ENCODE data around the gene TRMT1L. TPM values are rescaled to one million over a fixed set of nuclear protein-coding genes. Genes with fewer than 3 reads are reported as not detected.

The TRMT1L gene
- total and polyA plus RNA-seq, 2 of the 8 experiments (the other 6 are each of a cell fraction or from before 2014, with no cell fraction given) = 13.8 to 22.3 TPM

DNA sequence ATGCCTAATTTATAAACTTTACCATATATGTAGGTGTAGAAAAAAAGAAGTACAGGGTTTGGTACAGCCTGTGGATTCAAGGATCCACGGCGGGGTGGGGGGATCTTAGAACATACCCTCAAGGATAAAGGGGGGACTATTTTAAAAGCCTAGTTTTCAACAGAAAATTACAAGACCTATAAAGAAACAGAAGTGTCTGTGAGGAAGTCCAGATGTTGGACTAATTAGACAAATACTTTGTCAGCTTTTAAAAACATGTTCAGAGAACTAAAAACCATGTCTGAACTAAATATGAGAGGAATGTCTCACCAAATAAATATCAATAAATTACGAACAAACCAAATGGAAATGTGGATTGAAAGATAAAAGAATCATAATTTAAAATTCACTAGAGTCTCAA lies 51.6 kb downstream of the TRMT1L start:
- no peak overlapping the region for H2AK5ac ChIP-seq (ENCODE audit: low read depth, low read length)
- WGBS, 2 experiments (ENCODE audit: extremely low coverage in 1 of 2, insufficient coverage in 1 of 2, insufficient read length in 1 of 2, insufficient replicate concordance in 2 of 2, low coverage in 1 of 2, low lambda C conversion rate in 2 of 2, missing lambda C conversion rate in 1 of 2) = 93% methylated on average over 3 of the region's 3 CpGs; no CpG with 5 or more reads in 1 of the 2 experiments
- TF ChIP-seq SIN3A (conservative IDR thresholded peaks at IDR 0.05 in 1 of 2, IDR thresholded peaks at IDR 0.05 in 1 of 2; ENCODE audit: low read depth in 1 of 2, low read length in 2 of 2) (no peak), SIX5 (IDR thresholded peaks at IDR 0.05; ENCODE audit: low read depth, low read length) (no peak), NRF1 (IDR thresholded peaks at IDR 0.05; ENCODE audit: low read depth, low read length) (no peak), RXRA (IDR thresholded peaks at IDR 0.05; ENCODE audit: insufficient read depth, low read depth, low read length) (no peak), ZNF274 (IDR thresholded peaks at IDR 0.05; ENCODE audit: borderline replicate concordance, extremely low read depth, low read length) (no peak), EGR1 (IDR thresholded peaks at IDR 0.05; ENCODE audit: borderline replicate concordance, low read depth, low read length) (no peak), ASH2L (IDR thresholded peaks at IDR 0.05; ENCODE audit: low read length) (no peak), TEAD4 (IDR thresholded peaks at IDR 0.05; ENCODE audit: low read depth, low read length) (no peak), KDM4A (IDR thresholded peaks at IDR 0.05; ENCODE audit: low read depth, low read length, severe bottlenecking) (no peak), NANOG (IDR thresholded peaks at IDR 0.05; ENCODE audit: insufficient read depth, low read depth, low read length, poor library complexity, severe bottlenecking) (no peak), SP2 (IDR thresholded peaks at IDR 0.05; ENCODE audit: low read length) (no peak), KDM5A (IDR thresholded peaks at IDR 0.05; ENCODE audit: low read length) (no peak), KDM1A (IDR thresholded peaks at IDR 0.05; ENCODE audit: borderline replicate concordance, low read length) (no peak)
- TF ChIP-seq, protein P1, sequence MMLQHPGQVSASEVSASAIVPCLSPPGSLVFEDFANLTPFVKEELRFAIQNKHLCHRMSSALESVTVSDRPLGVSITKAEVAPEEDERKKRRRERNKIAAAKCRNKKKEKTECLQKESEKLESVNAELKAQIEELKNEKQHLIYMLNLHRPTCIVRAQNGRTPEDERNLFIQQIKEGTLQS (IDR thresholded peaks at IDR 0.05; ENCODE audit: insufficient read depth, low read depth, low read length) = no peak

More for the DNA sequence above, 51.6 kb downstream of the TRMT1L start:
- no peak overlapping the region for H3K18ac ChIP-seq (ENCODE audit: extremely low read depth, low read length)
- no peak overlapping the region for H3K4me3 ChIP-seq (ENCODE audit: extremely low read depth in 1 of 4, insufficient read depth in 2 of 4, low read depth in 3 of 4, low read length in 4 of 4)
- DNase-seq (ENCODE audit: low read depth in 1 of 2, low spot score in 2 of 2) (no peak), FAIRE-seq (no peak)
- H2AFZ ChIP-seq (ENCODE audit: low read length) = no peak overlapping the region
- no peak overlapping the region for H3K9ac ChIP-seq (replicated peaks in 1 of 4; ENCODE audit: extremely low read depth in 1 of 4, low read depth in 3 of 4, low read length in 3 of 4)
- no peak overlapping the region for H2BK12ac ChIP-seq (ENCODE audit: low read depth, low read length)
- H3K79me2 ChIP-seq (ENCODE audit: control insufficient read depth in 1 of 2, insufficient read depth in 2 of 2, low read length in 2 of 2) = no peaks in the 10 kb centered on the region
- H4K8ac ChIP-seq (ENCODE audit: extremely low read depth, insufficient read depth, low read length) = no peak overlapping the region
- no peak overlapping the region for H3K4me2 ChIP-seq (ENCODE audit: insufficient read depth in 1 of 2, low read depth in 2 of 2, low read length in 2 of 2)
- H4K5ac ChIP-seq (ENCODE audit: insufficient read length, low read depth, low read length) = no peak overlapping the region
- H3K4me1 ChIP-seq (replicated peaks in 1 of 4; ENCODE audit: control insufficient read depth in 3 of 4, insufficient read depth in 4 of 4, low read length in 3 of 4) = no peaks in the 10 kb centered on the region
- no peaks in the 10 kb centered on the region for H3K79me1 ChIP-seq (ENCODE audit: low read depth, low read length)
- POLR2A ChIA-PET (ENCODE audit: partially characterized antibody) = interaction anchor here (1.1 kb wide), 1 partner anchor 58 kb away, joined by 4 read pairs; no protein-coding TSS in a partner anchor
- H3K23ac ChIP-seq (ENCODE audit: insufficient read length) = no peak overlapping the region
- no peak overlapping the region for H3K27ac ChIP-seq (ENCODE audit: low read depth, low read length)
- H2BK120ac ChIP-seq (replicated peaks; ENCODE audit: low read depth, low read length) = no peak overlapping the region
- no peak overlapping the region for H3K4ac ChIP-seq (replicated peaks; ENCODE audit: insufficient read length, low read depth, low read length)
- H2BK15ac ChIP-seq (ENCODE audit: low read length) = no peak overlapping the region
- H3K9me3 ChIP-seq (ENCODE audit: insufficient read depth in 2 of 2, low read depth in 1 of 2, low read length in 1 of 2) = no peaks in the 10 kb centered on the region
- CTCF ChIA-PET (ENCODE audit: partially characterized antibody) = interaction anchor here (1.2 kb wide), 1 partner anchor 300 kb away, joined by 3 read pairs; no protein-coding TSS in a partner anchor
- no peak overlapping the region for H4K91ac ChIP-seq (replicated peaks; ENCODE audit: insufficient read length, low read length)
- no peak overlapping the region for H3K56ac ChIP-seq (replicated peaks; ENCODE audit: insufficient read length, low read depth, low read length)
- H3K14ac ChIP-seq (ENCODE audit: insufficient read length) = no peak overlapping the region
- no peaks in the 10 kb centered on the region for H3K23me2 ChIP-seq (ENCODE audit: low read depth, low read length)
- no peaks in the 10 kb centered on the region for H3K27me3 ChIP-seq (replicated peaks in 1 of 4; ENCODE audit: control insufficient read depth in 3 of 4, extremely low read depth in 1 of 4, insufficient read depth in 3 of 4, low read length in 3 of 4)
- no peak overlapping the region for H2BK5ac ChIP-seq (ENCODE audit: low read depth, low read length)
- no peak overlapping the region for H2BK20ac ChIP-seq (ENCODE audit: low read length)
- H4K20me1 ChIP-seq (replicated peaks in 1 of 2; ENCODE audit: control insufficient read depth in 1 of 2, insufficient read depth in 2 of 2, low read length in 2 of 2) = no peaks in the 10 kb centered on the region
- peaks cover 0 to 7% (median 2%) of the 10 kb centered on the region in 4 experiments; a peak in 2 of 8 replicates for H3K36me3 ChIP-seq (ENCODE audit: control insufficient read depth in 2 of 4, insufficient read depth in 4 of 4, low read length in 3 of 4)

Measured in H1 (cell line).